HCT116 (cell line): ENCODE data around the gene FARP1. TPM values are rescaled to one million over a fixed set of nuclear protein-coding genes. Genes with fewer than 3 reads are reported as not detected.

Experiments
- ATAC-seq: fragments of 200-7000 bp; cut with Tn5 transposase; 2 replicates; pipeline ENCODE4 v1.9.1; 2020; ENCODE audit warnings: mild to moderate bottlenecking, moderate library complexity
- BruUV-seq: library from RNA; stranded (reverse); fragments of 400-500 nt; replicated peaks from 2 replicates; lab custom pipeline; 2021; lab: Mats Ljungman, UMichigan
- CTCF ChIA-PET: fragments of 300-600 bp; sonication (Branson Sonifier 250); formaldehyde crosslinking; loops from one replicate; lab custom pipeline; 2021; ENCODE audit warnings: antibody characterized with exemption; lab: Charles Lee
- POLR2A ChIA-PET: fragments of 300-600, 350-600 bp; sonication (Branson Sonifier 250); formaldehyde crosslinking; loops from one replicate; lab custom pipeline; 2021; ENCODE audit warnings: antibody characterized with exemption; lab: Charles Lee
- RAD21 ChIA-PET, 2 experiments: fragments of 300-600 bp; sonication (Branson Sonifier 250); formaldehyde crosslinking; loops; one replicate each; lab custom pipeline; 2023; ENCODE audit warnings: low total read pairs in 2 of 2; ENCODE audit not compliant: uncharacterized antibody in 2 of 2, unreplicated experiment in 2 of 2, low non-redundant PET in 1 of 2; lab: Charles Lee
- DNase-seq: peaks from one replicate; pipeline ENCODE4 v3.0.0-alpha.2; 2010; ENCODE audit warnings: low read depth, low spot score
- H2AFZ ChIP-seq: fragments of 200-600 bp; shearing (Covaris generic), sonication (generic); 2 replicates; pipeline ENCODE4 v1.6.1; 2017; ENCODE audit warnings: low read depth, mixed run types, mixed read lengths, antibody characterized with exemption, low read length; ENCODE audit not compliant: poor library complexity, severe bottlenecking
- H3K27ac ChIP-seq: 2 replicates; pipeline ENCODE4 v1.5.1; 2012; ENCODE audit warnings: low read depth, low read length
- H3K27me3 ChIP-seq: fragments of 200-600 bp; sonication (generic); 2 replicates; pipeline ENCODE4 v1.6.1; 2016; ENCODE audit warnings: mixed run types, low read length, mixed read lengths; ENCODE audit not compliant: insufficient read depth
- H3K36me3 ChIP-seq, 2 experiments: fragments of 200-500 bp in 1 of 2; fragments of 200-600 bp in 1 of 2; sonication (Bioruptor generic) in 1 of 2; sonication (generic) in 1 of 2; 2 replicates each; pipeline versions ENCODE4 v1.5.1 to v1.6.1; 2014 to 2016; ENCODE audit warnings: low read length in 2 of 2, inconsistent platforms in 1 of 2, mixed read lengths in 1 of 2, mixed run types in 1 of 2; ENCODE audit not compliant: insufficient read depth in 2 of 2, control insufficient read depth in 1 of 2
- H3K4me1 ChIP-seq, 2 experiments: fragments of 200-600 bp in 1 of 2; sonication (generic) in 1 of 2; 2 replicates each; pipeline versions ENCODE4 v1.5.1 to v1.6.1; 2012 to 2017; ENCODE audit warnings: low read length in 2 of 2, inconsistent platforms in 1 of 2, mild to moderate bottlenecking in 1 of 2, mixed read lengths in 1 of 2, mixed run types in 1 of 2, moderate library complexity in 1 of 2; ENCODE audit not compliant: insufficient read depth in 2 of 2, control insufficient read depth in 1 of 2
- H3K4me2 ChIP-seq: fragments of 200-600 bp; sonication (generic); 2 replicates; pipeline ENCODE4 v1.6.1; 2017; ENCODE audit warnings: mixed run types, low read length, mixed read lengths
- H3K4me3 ChIP-seq, 2 experiments: fragments of 200-600 bp in 1 of 2; sonication (generic) in 1 of 2; replicated peaks in 1 of 2; 2 replicates each; pipeline ENCODE4 v1.5.1; 2011 to 2016; ENCODE audit warnings: low read length in 2 of 2, control low read depth in 1 of 2, low read depth in 1 of 2, mild to moderate bottlenecking in 1 of 2, mixed read lengths in 1 of 2, mixed run types in 1 of 2
- H3K79me2 ChIP-seq: fragments of 200-600 bp; sonication (generic); 2 replicates; pipeline ENCODE4 v1.6.1; 2017; ENCODE audit warnings: mild to moderate bottlenecking, mixed run types, low read length, moderate library complexity, mixed read lengths; ENCODE audit not compliant: insufficient read depth
- H3K9ac ChIP-seq: fragments of 200-600 bp; sonication (generic); 2 replicates; pipeline ENCODE4 v1.6.1; 2016; ENCODE audit warnings: low read length, mixed read lengths
- H3K9me2 ChIP-seq: fragments of 200-600 bp; sonication (generic), shearing (Covaris generic); 2 replicates; pipeline ENCODE4 v1.6.1; 2017; ENCODE audit warnings: mixed run types, mild to moderate bottlenecking, moderate library complexity; ENCODE audit not compliant: insufficient read depth
- H3K9me3 ChIP-seq, 2 experiments: fragments of 200-500 bp in 1 of 2; fragments of 200-600 bp in 1 of 2; sonication (Bioruptor generic) in 1 of 2; sonication (generic) in 1 of 2; 2 replicates each; pipeline ENCODE4 v1.6.1; 2014 to 2017; ENCODE audit warnings: low read length in 2 of 2, mixed read lengths in 2 of 2, inconsistent platforms in 1 of 2, low read depth in 1 of 2, mild to moderate bottlenecking in 1 of 2, mixed run types in 1 of 2, moderate library complexity in 1 of 2; ENCODE audit not compliant: control insufficient read depth in 1 of 2, insufficient read depth in 1 of 2
- H4K20me1 ChIP-seq: fragments of 200-600 bp; sonication (generic), shearing (Covaris generic); 2 replicates; pipeline ENCODE4 v1.6.1; 2017; ENCODE audit warnings: mixed run types, mild to moderate bottlenecking, moderate library complexity; ENCODE audit not compliant: insufficient read depth
- CEBPB ChIP-seq: IDR thresholded peaks from 2 replicates; pipeline ENCODE4 v1.6.1; 2012; ENCODE audit warnings: low read depth
- EGR1 ChIP-seq: IDR thresholded peaks from 2 replicates; pipeline ENCODE4 v1.6.1; 2012; ENCODE audit warnings: low read depth
- EZH2phosphoT487 ChIP-seq: fragments of 200-600 bp; IDR thresholded peaks from 2 replicates; pipeline ENCODE4 v1.6.1; 2018; ENCODE audit warnings: antibody characterized with exemption, borderline replicate concordance
- FOSL1 ChIP-seq: IDR thresholded peaks from 2 replicates; pipeline ENCODE4 v1.6.1; 2012; ENCODE audit warnings: low read depth
- POLR2A ChIP-seq: IDR thresholded peaks from 2 replicates; pipeline ENCODE4 v1.7.0; 2011; ENCODE audit warnings: borderline replicate concordance; ENCODE audit not compliant: insufficient read depth, insufficient read length; ENCODE audit errors: extremely low read depth
- RAD21 ChIP-seq: IDR thresholded peaks from 2 replicates; pipeline ENCODE4 v1.6.1; 2012; ENCODE audit warnings: low read depth, mild to moderate bottlenecking
- SIN3A ChIP-seq: IDR thresholded peaks from 2 replicates; pipeline ENCODE4 v1.6.1; 2012; ENCODE audit warnings: low read depth
- SRF ChIP-seq: IDR thresholded peaks from 2 replicates; pipeline ENCODE4 v1.6.1; 2012; ENCODE audit warnings: low read depth
- TCF7L2 ChIP-seq: IDR thresholded peaks from 2 replicates; pipeline ENCODE4 v1.7.0; 2011; ENCODE audit warnings: borderline replicate concordance, inconsistent platforms; ENCODE audit not compliant: insufficient read depth, insufficient read length; ENCODE audit errors: extremely low read depth
- YY1 ChIP-seq: IDR thresholded peaks from 2 replicates; pipeline ENCODE4 v1.6.1; 2011; ENCODE audit warnings: low read length, low read depth, moderate library complexity, mild to moderate bottlenecking; ENCODE audit not compliant: insufficient replicate concordance; ENCODE audit errors: extremely low read depth
- ZFX ChIP-seq: fragments of 450-650 bp; IDR thresholded peaks from 2 replicates; pipeline ENCODE4 v1.6.1; 2017
- ZNF274 ChIP-seq: fragments of 200-500 bp; sonication (Bioruptor generic); IDR thresholded peaks from 2 replicates; pipeline ENCODE4 v1.6.1; 2014; ENCODE audit warnings: mild to moderate bottlenecking, low read depth, low read length, inconsistent platforms
- intact Hi-C: fragments of 100-400 bp; cut with micrococcal nuclease; formaldehyde crosslinking; loops from 2 replicates; pipeline ENCODE4 v1.10.0; 2022
- total RNA-seq: library from RNA; stranded (reverse); gene quantifications from one replicate; pipeline ENCODE4 v1.2.1, GENCODE V29; 2021; ENCODE audit not compliant: unreplicated experiment
- TF ChIP-seq, protein P1 (sequence below): IDR thresholded peaks from 2 replicates; pipeline ENCODE4 v1.6.1; 2012
- TF ChIP-seq, protein P2 (sequence below): IDR thresholded peaks from 2 replicates; pipeline ENCODE4 v1.6.1; 2011; ENCODE audit warnings: mild to moderate bottlenecking, low read length, moderate library complexity; ENCODE audit not compliant: insufficient replicate concordance; ENCODE audit errors: extremely low read depth

The FARP1 gene
- total RNA-seq, 1 experiment from 2014 or later, result 30.5 TPM

DNA sequence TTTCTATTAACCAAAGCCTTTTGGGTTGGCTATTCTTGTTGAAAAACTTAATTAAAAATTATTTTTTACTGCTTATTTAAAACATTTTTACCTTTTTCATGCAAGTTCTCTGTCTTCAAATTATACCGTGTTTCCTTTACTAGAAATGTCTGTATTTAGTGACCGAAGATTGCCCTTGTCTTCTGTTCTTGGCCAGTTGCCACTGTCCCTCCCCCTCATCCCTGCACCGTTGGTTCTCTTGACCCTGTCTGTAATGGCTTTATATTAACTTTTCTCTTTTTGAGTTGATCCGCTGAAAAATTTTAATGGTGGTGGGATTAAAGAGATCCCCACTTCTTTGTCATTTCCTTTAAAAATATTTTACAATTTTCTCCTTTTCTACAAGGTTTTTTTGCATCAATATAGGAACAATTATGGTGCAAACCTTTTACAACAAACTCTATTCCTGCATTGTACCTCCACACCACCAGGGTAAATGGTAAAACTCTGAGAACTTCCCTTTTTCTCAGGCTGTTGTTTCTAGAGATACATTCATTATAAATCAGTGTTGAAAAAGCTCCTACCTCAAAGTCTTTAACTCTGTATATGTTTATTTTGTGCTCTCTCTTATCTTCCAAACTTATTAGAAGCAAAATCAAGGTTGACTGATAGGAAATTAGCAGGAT lies 47.1 kb downstream of the FARP1 start:
- Histone ChIP-seq H3K9me2 (no peaks in the 10 kb centered on the region), H2AFZ (no peak overlapping the region), H3K79me2 (no peaks in the 10 kb centered on the region), H3K4me2 (no peak overlapping the region), H3K4me3 (no peak overlapping the region)
- intact Hi-C loops, result no loop called here
- no peak for DNase-seq
- no peak for TF ChIP-seq ZFX
- TF ChIP-seq, protein P1, sequence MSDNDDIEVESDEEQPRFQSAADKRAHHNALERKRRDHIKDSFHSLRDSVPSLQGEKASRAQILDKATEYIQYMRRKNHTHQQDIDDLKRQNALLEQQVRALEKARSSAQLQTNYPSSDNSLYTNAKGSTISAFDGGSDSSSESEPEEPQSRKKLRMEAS, result no peak
- no peak for TF ChIP-seq TCF7L2
- TF ChIP-seq CEBPB, result no peak
- no peak for TF ChIP-seq FOSL1
- no peak for TF ChIP-seq EGR1
- TF ChIP-seq SRF, result no peak
- TF ChIP-seq, all 23 proteins: peak for 0
- Histone ChIP-seq H4K20me1 (no peaks in the 10 kb centered on the region), H3K27ac (no peak overlapping the region), H3K27me3 (no peaks in the 10 kb centered on the region), H3K4me1 (no peaks in the 10 kb centered on the region; a peak in 1 of 4 replicates), H3K9ac (no peak overlapping the region), H3K36me3 (no peaks in the 10 kb centered on the region), H3K9me3 (no peaks in the 10 kb centered on the region)
- POLR2A ChIA-PET, result no interaction called here
- BruUV-seq, result no TSS peak
- CTCF ChIA-PET, result no interaction called here
- RAD21 ChIA-PET, result no interaction called here
- ATAC-seq, result no peak

DNA sequence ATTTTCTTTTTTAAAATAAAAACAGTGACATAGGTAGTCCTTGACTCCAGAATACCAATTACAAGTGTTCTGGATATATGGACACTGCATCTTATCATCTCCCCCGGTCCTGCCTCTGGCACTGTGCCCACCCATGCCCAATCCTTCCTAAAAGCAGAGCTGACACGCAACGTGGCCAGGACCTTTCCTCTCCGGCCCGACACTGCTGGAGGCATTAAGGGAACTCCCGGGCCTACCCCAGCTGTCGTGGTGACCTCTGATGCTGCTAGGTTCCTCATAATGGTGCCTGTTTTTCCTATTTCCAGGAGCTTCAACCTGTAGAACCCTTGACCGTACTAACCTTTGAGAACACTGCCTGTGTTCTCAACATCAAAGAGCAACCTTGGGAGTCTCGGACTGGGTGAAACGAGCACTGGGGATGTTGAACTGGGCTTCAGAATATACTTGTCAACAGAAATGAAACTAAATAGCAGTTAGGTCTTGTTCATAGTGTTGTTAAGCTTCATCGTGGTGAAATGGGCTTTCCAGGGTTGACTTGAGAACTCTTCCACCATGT lies 48.1 kb downstream of the FARP1 start:
- Histone ChIP-seq H3K27ac (no peak overlapping the region), H2AFZ (no peak overlapping the region), H3K9ac (no peak overlapping the region), H3K79me2 (no peaks in the 10 kb centered on the region), H3K9me3 (no peaks in the 10 kb centered on the region), H3K4me2 (no peak overlapping the region), H3K36me3 (no peaks in the 10 kb centered on the region), H3K4me3 (no peak overlapping the region), H3K27me3 (no peaks in the 10 kb centered on the region), H4K20me1 (no peaks in the 10 kb centered on the region), H3K4me1 (no peaks in the 10 kb centered on the region; a peak in 1 of 4 replicates), H3K9me2 (no peaks in the 10 kb centered on the region)
- ChIA-PET RAD21 (no interaction called here), CTCF (interaction anchor here (0.6 kb wide), 1 partner anchor 127 kb away, joined by 4 read pairs; no protein-coding TSS in a partner anchor), POLR2A (no interaction called here)
- no TSS peak for BruUV-seq
- no peak for DNase-seq
- ATAC-seq, result no peak
- intact Hi-C loops, result no loop called here
- TF ChIP-seq, protein P1, result no peak
- TF ChIP-seq POLR2A (no peak), YY1 (no peak), SIN3A (no peak), RAD21 (no peak), EZH2phosphoT487 (no peak), ZNF274 (no peak), FOSL1 (no peak)
- TF ChIP-seq, protein P2, sequence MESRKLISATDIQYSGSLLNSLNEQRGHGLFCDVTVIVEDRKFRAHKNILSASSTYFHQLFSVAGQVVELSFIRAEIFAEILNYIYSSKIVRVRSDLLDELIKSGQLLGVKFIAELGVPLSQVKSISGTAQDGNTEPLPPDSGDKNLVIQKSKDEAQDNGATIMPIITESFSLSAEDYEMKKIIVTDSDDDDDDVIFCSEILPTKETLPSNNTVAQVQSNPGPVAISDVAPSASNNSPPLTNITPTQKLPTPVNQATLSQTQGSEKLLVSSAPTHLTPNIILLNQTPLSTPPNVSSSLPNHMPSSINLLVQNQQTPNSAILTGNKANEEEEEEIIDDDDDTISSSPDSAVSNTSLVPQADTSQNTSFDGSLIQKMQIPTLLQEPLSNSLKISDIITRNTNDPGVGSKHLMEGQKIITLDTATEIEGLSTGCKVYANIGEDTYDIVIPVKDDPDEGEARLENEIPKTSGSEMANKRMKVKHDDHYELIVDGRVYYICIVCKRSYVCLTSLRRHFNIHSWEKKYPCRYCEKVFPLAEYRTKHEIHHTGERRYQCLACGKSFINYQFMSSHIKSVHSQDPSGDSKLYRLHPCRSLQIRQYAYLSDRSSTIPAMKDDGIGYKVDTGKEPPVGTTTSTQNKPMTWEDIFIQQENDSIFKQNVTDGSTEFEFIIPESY, result no peak
